HL-60 (cell line): Measurements from ENCODE around the gene LRP8.

Experiments used
- DNase-seq, 2 experiments: peaks; one replicate each; pipeline ENCODE4 v3.0.0-alpha.2; 2010 to 2020; ENCODE audit warnings: low read depth in 1 of 2, low spot score in 1 of 2
- H3K27ac ChIP-seq: fragments of 250-450 bp; sonication (Bioruptor Pico); replicated peaks from 2 replicates; pipeline ENCODE4 v1.5.1; 2020; ENCODE audit warnings: mild to moderate bottlenecking, moderate library complexity
- H3K27me3 ChIP-seq: fragments of 250-450 bp; sonication (Bioruptor Pico); 2 replicates; pipeline ENCODE4 v1.5.1; 2021; ENCODE audit warnings: mild to moderate bottlenecking, moderate library complexity; ENCODE audit not compliant: insufficient read depth, poor library complexity, severe bottlenecking
- H3K4me3 ChIP-seq: replicated peaks from 2 replicates; pipeline ENCODE4 v1.5.1; 2011; ENCODE audit warnings: mild to moderate bottlenecking, control low read depth, low read length; ENCODE audit not compliant: insufficient read depth
- CTCF ChIP-seq: IDR thresholded peaks from one replicate; pipeline ENCODE4 v1.5.1; 2011; ENCODE audit warnings: low read length, control low read depth, inconsistent platforms; ENCODE audit not compliant: insufficient read depth
- GABPA ChIP-seq: IDR thresholded peaks from 2 replicates; pipeline ENCODE4 v1.6.1; 2012; ENCODE audit warnings: low read depth
- POLR2AphosphoS5 ChIP-seq: IDR thresholded peaks from 2 replicates; pipeline ENCODE4 v1.6.1; 2012; ENCODE audit warnings: low read depth
- REST ChIP-seq: IDR thresholded peaks from 2 replicates; pipeline ENCODE4 v1.6.1; 2012; ENCODE audit warnings: low read depth; ENCODE audit not compliant: insufficient replicate concordance
- SPI1 ChIP-seq: IDR thresholded peaks from 2 replicates; pipeline ENCODE4 v1.6.1; 2012; ENCODE audit warnings: low read depth, mild to moderate bottlenecking, borderline replicate concordance

LRP8 gene

GRCh38 chr1:53308506-53308905 is 19.4 kb downstream of the LRP8 start:
- TF ChIP-seq GABPA (no peak), SPI1 (no peak), POLR2AphosphoS5 (no peak), REST (no peak), CTCF (no peak)
- DNase-seq: no peak
- no peak overlapping the region for H3K27ac ChIP-seq
- H3K4me3 ChIP-seq: no peak overlapping the region
- no peaks in the 10 kb centered on the region for H3K27me3 ChIP-seq

- H3K4me3 ChIP-seq: no peak overlapping the region
- no peak for DNase-seq
- no peaks in the 10 kb centered on the region for H3K27me3 ChIP-seq
- no peak for TF ChIP-seq REST
- TF ChIP-seq GABPA: no peak
- TF ChIP-seq POLR2AphosphoS5: no peak
- TF ChIP-seq SPI1: no peak
- no peak for TF ChIP-seq CTCF
- H3K27ac ChIP-seq: no peak overlapping the region
Observed at GRCh38 chr1:53307037-53307436, 20.8 kb downstream of the LRP8 start.

GRCh38 chr1:53306168-53306567 is 21.7 kb downstream of the LRP8 start:
- H3K4me3 ChIP-seq: no peak overlapping the region
- H3K27ac ChIP-seq: no peak overlapping the region
- TF ChIP-seq POLR2AphosphoS5: no peak
- TF ChIP-seq GABPA: no peak
- no peak for TF ChIP-seq SPI1
- TF ChIP-seq REST: no peak
- TF ChIP-seq CTCF: no peak
- H3K27me3 ChIP-seq: no peaks in the 10 kb centered on the region
- DNase-seq: no peak
